Activated T-helper 9 cell treated with anti-CD3 and anti-CD28 coated beads, Interleukin-2, amount 50 U/mL, for 16 hours (primary cell): ENCODE data around the gene TMSB10.
A peak's percentile ranks its signal among the peaks of the same experiment; 100 is the strongest.
"Not testable (repeated sequence)": the region's sequence is repeated elsewhere in the genome, so short reads cannot be mapped to it uniquely, and the experiment has no call there.

ENCODE experiments used
- DNase-seq: peaks from one replicate; pipeline ENCODE4 v3.0.0-alpha.2; 2020; ENCODE audit warnings: low read depth

Gene TMSB10

DNA sequence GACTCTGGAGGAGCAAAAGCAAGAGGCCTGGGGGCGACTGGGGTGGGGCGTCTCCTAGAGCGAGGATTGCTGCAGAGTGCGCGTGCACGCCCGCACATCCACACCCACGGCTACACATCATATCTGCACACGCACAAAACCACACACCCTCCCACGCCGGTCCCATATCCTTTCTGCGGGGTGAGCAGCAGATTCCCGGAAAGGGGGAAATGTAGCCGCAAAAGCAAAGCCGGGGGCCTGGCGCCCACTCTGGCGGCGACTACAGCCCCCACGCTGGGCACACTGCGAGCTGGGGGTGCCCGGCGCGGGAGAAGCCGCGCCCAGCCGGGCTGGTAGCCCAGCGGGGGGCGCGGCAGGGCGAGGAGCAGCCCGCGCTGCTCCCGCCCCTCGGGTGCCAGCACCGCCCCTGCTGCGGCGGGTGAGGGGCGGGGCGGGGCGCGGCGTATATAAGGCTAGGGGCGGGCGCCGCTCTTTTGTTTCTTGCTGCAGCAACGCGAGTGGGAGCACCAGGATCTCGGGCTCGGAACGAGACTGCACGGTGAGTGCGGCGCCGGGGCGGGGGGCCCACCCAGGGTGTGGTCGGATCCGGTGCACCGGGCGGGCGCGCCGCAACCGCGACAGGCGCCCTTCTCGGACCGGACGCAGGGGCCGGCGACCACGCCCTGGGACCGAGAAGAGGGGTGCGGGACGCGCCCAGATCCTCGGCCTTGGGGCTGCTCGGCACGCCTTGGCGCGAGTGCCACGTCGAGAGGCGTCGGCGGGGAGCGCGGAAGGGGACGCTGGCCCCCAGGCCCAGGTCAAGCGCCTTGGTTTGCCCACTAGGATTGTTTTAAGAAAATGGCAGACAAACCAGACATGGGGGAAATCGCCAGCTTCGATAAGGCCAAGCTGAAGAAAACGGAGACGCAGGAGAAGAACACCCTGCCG is at the start of gene TMSB10:
Gene TMSB10 (plus strand): TSS at position 476 of the 927 bp plus-strand sequence.
- peak; percentile 81 for DNase-seq

- no peak for DNase-seq
Measured at GRCh38 chr2:84855731-84856130, 49.7 kb upstream of the TMSB10 start.

- no peak for DNase-seq
Measured at GRCh38 chr2:84856787-84857186, 48.7 kb upstream of the TMSB10 start.

- no peak for DNase-seq
Measured at GRCh38 chr2:84857566-84857965, 47.9 kb upstream of the TMSB10 start.

- DNase-seq, result no peak
Measured at GRCh38 chr2:84858123-84858522, 47.3 kb upstream of the TMSB10 start.

DNA sequence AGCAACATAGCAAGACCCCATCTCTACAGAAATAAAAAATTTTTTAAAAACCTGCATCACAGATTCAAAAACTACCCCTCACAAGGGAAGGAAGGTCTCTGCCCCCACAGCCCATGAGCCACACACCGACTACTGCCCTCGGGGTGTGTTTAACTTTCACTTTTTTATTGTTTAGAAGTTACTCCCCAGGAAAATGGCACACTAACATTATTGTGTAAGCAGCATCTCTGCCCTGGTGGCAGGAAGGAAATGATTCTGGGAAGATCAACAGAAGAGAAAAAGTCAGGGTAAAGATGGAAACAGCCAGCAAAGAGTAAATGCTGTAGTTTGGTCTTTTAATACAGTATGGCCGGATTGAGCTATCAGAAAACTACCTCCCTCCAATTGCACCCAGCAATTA is 46.5 kb upstream of the TMSB10 start:
- no peak for DNase-seq

DNA sequence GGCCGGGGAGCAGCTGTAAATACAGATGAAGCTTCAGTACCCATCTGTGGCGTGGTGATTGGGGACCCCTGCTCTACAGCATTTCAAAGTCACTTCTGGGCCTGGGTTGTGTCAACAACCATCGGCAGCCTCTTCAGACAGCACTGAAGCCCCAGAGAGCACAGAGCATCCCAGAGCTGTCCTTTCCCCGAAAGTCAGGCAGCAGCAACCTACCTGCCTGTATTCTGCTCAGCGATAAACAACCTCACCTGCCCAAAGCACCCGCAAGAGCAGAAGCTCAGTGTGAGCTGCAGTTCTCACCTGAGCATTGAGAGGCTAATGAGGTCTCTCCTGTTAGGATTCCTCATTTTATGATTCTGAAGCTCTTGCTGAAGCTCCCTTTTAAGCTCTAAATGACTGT is 43.9 kb upstream of the TMSB10 start:
- no peak for DNase-seq

DNA sequence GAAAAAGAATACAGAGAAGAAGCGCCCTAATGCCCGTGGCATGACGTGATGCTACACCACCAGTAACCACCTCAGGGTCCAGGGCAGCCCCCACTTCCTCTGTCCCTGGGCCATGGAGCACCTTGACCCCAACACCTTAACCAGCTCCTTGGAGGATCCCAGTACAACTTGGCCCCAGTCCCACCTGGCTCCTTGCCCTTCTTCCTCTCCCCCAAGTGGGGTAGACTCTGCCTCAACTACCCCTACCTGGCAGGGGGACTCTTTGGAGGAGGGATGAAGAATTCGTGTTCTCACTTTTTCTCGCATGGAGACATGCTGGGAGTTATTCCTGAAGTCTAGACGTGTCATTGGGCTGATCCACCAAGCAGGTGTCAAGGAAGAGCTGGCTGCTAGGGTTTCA is 43.5 kb upstream of the TMSB10 start:
- no peak for DNase-seq

DNA sequence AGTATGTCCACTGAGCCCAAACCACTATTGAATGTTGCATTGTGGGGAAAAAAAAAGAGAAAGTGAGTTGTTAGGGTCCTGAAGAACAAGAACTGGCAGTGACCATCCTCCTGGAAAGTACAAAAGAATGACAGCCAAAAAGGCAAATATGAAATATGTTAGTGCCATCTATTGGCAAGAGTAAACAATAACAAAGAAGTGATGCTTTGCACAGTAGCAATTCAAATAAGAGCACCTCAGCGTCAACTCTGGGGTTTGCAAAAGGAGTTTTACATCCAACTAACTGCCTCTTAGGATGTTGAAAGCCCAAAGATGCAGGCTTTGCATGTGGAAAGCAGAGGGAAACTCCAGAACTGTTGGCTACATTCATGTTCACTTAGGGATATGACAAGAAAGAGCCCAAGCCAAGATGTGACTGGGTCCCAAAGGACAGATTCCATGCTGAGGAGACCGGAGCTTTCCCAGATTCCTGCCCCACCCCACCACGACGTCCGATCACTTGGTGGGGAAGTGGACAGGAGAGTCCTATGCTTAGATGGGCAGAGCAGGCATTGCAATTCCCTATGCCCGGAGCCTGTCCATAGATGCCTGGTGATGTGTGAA is 40.2 kb upstream of the TMSB10 start:
- no peak for DNase-seq

- DNase-seq, result no peak
Measured at GRCh38 chr2:84866122-84866521, 39.3 kb upstream of the TMSB10 start.

GRCh38 chr2:84868327-84868726 is 37.1 kb upstream of the TMSB10 start:
- DNase-seq, result not testable (repeated sequence)

DNA sequence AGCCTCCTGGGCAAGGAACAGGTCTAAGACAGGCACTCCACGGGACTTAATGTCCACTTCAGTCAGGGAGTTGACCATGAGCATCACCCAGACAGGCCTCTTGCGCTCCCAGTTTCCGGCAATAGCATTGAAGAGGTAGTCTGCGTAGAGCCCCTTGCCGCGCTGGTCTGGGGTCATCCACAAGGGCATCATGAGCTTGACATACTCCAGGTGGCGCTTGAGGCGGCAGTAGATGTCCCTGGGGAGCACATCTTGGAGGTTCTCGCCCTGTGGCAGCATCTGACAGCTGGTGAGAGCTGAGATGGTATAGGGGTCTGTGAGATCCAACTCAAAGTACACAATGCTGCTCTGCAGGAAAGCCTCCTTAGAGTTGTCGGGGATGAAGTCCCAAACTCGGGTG is 35.1 kb upstream of the TMSB10 start:
- DNase-seq, result no peak

DNA sequence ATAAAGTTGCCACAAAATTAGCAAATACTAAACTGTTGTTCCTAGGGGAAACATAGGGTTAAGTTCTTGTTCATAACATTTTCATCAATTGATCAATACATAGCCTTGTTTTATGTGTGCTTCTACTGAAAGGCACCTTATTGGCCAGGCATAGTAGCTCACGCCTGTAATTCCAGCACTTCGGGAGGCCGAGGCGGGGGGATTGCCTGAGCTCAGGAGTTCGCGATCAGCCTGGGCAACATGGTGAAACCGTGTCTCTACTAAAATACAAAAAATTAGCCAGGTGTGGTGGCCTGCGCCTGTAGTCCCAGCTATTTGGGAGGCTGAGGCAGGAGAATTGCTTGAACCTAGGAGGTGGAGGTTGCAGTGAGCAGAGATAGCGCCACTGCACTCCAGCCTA is 32.8 kb upstream of the TMSB10 start:
- not testable (repeated sequence) for DNase-seq

- DNase-seq, result no peak
Measured at GRCh38 chr2:84873350-84873749, 32.1 kb upstream of the TMSB10 start.

DNA sequence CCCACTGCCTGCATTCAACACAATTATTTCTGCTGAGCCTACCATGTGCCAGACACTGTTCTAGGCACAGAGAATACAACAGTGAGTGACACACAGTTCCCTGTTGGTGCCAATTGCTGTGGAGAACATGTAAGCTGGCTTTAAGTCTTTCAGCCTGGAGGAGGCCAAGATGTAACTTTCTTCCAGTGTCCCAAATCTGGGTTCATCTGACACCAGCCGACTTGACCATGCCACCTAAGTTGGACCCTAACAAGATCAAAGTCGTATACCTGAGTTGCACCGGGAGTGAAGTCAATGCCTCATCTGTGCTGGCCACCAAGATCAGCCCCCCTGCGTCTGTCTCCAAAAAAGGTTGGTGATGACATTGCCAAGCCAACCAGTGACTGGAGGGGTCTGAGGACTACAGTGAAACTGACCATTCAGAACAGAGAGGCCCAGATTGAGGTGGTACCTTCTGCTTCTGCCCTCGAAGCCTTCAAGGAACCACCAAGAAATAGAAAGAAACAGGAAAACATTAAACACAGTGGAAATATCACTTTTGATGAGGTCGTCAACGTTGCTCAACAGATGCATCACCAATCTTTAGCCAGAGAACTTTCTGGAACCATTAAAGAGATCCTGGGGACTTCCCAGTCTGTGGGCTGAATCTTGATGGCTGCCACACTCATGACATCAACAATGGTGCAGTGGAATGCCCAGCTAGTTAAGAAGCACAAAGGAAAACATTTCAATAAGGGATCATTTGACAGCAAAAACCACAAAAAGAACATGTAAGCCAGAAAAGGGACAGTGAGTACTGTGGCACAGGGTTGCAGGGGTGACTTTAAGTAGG is 30.9 kb upstream of the TMSB10 start:
- no peak for DNase-seq

DNA sequence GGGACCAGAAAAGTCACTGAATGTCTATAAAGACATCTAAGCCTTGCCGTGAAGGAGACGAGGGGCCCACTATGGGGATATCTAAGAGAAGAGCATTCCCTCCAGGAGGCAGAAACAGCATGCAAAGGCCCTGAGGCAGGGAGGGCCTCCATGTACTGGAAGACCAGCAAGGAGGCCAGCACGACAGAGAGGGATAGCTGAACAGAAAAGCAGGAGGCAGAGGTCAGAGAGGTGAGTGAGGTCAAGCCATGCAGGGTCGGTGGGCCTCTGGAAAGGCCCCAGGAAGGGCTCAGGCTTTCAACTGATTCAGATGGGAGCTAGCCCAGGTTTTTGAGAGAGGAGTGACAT is 30.3 kb upstream of the TMSB10 start:
- DNase-seq, result no peak

DNA sequence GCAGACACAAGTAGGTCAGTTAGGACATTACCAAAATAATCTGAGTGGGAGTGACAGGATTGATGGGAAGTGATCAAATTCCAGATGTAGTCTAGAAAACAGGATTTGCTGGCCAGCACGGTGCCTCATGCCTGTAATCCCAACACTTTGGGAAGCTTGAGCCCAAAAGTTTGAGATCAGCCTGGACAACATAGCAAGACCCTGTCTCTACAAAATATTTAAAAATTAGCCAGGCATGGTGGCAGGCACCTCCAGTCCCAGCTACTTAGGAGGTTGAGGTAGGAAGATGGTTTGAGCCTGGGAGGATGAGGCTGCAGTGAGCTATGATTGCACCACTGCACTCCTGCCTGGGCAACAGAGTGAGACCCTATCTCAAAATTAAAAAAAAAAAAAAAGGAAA is 29.8 kb upstream of the TMSB10 start:
- DNase-seq, result not testable (repeated sequence)

DNA sequence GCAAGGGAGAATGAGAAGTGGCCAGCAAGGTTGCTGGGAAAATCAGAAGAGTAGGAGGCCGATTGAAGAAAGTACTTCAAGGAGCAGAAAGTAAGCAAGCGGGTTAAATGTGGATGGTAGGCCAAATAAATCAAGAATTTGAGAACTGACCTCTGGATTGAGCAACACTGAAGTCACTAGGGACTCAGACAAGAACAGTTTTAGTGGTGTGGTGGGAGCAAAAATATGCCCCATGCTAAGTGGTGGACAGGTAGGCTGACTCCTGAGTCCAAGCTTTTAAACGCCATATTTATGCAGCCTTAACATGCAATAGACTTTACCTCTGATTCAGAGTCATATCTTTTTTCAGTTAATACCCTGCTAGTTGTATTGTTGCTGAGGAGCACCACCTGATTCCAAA is 29.1 kb upstream of the TMSB10 start:
- DNase-seq, result no peak

GRCh38 chr2:84878459-84878858 is 27.0 kb upstream of the TMSB10 start:
- DNase-seq, result no peak

DNA sequence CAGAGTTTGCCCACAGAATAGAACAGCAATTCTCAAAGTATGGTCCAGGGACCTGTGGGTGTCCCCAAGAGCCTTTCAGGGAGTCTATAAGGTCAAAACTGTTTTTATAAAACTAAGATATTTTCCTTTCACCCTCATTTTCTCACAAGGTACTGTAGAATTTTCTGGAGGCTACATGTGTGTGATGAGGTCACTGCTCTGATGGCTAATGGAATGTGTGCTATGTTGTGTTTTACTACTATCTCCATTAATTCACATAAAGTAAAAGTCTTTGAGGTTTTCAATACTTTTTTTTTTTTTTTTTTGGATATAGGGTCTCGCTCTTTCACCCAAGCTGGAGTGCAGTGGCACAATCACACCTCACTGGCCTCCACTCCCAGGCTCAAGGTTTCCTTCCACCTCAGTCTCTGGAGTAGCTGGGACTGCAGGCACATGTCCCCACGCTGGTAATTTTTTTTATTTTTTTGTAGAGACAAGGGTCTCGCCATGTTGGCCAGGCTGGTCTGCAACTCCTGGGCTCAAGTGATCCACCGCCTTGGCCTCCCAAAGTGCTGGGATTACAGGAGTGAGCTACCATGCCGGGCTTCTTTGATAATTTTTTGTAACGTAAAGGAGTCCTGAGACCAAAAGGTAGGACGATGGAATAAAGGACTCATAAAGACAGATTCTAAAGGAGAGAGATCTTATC is 26.4 kb upstream of the TMSB10 start:
- DNase-seq, result no peak

GRCh38 chr2:84879584-84880394 is 25.7 kb upstream of the TMSB10 start:
- no peak for DNase-seq

DNA sequence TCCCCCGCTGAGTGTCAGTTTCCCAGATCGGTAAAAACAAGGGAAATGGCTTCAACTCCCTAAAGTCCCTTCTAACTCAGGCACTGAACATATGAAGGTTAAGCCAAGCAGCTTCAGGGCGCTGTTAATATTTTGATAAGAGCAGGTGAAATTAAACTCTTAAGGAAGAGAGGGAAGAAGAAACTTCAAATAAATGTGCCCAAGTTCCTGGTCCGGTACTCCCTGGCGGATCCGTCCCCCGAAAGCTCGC is 25.1 kb upstream of the TMSB10 start:
- DNase-seq, result no peak
